OCI-LY7 (cell line): ENCODE data around the gene CHEK2.

Experiments used
- CTCF ChIP-seq: fragments of 200-600 bp; sonication (generic); conservative IDR thresholded peaks from 2 replicates; pipeline ENCODE4 v1.5.1; 2014; ENCODE audit warnings: mild to moderate bottlenecking, antibody characterized with exemption, low read length, moderate library complexity, mixed read lengths
- EZH2phosphoT487 ChIP-seq: fragments of 200-600 bp; sonication (generic); IDR thresholded peaks from 2 replicates; pipeline ENCODE4 v1.6.1; 2018; ENCODE audit warnings: low read depth, borderline replicate concordance, mild to moderate bottlenecking, mixed run types, antibody characterized with exemption, low read length, moderate library complexity, mixed read lengths

GRCh38 chr22:28648792-28649191 is 92.8 kb downstream of the CHEK2 start:
- TF ChIP-seq CTCF, result no peak
- no peak for TF ChIP-seq EZH2phosphoT487
